HG03097 (cell line): ENCODE measurements around the gene SEMA3F.

ENCODE experiments used
- ATAC-seq: cut with Tn5 transposase; IDR thresholded peaks from one replicate; pipeline ENCODE4 v1.9.1; 2021; ENCODE audit not compliant: unreplicated experiment, low FRiP score

The SEMA3F gene

DNA sequence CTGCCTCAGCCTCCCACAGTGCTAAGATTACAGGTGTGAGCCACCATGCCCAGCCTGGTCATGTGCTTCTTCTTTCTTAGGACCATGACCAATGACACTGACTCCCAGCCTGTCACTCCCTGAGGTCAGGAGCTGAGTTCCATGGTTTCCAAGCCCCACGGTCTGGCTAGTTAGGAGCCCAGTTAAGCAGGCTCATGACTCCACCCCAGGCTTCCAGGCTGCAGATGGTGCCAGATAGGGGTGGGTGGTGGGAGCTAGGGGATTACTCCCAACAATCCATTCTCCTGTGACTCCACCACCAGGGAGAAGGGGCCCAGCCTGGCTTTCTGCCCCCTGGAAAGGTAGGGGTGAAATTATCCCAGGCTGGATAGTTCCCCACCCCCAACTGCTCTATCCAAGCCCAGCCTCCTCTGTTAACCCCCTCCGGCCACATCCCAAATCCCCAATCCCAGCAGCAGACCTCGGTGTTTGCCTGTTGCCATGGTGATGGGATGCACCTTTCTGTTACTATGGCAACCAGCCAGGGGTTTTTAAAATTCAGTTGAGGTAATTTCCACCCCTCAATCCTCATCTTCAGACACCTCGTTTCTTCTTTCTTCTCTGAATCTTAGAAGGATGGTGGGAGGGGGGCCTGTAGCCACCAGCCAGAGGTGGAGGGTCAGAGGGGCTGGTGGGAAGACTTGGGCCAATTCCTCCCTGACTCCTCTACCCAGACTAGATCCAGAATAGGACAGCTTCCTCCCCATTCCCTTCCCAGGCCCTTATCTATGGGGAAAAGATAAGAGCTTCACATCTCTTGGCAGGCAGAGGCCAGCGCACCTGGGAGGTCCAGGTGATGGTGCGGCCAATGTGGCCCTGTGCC lies 22.5 kb upstream of the SEMA3F start:
- no peak for ATAC-seq

- ATAC-seq = no peak
Observed at GRCh38 chr3:50133283-50133615, 21.9 kb upstream of the SEMA3F start.

DNA sequence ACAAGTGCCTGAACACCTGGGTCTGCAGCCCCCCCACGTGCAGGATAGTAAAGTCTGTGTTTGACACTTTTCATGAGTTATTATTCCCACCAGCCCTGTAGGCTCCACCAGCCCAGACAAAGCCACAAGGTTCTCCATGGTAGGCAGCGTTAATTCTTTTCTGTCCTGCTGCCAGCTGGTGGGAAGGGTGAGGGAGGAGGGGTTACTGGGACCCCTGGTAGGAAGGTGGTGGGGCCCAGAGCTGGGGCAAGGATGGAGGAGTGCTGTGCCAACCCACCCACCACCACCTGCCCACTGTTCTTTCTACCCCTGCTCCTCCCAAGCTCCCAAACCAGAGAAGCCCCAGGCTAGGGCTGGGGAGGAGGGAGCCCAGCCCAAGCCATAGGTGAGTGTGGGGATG lies 20.8 kb upstream of the SEMA3F start:
- ATAC-seq = no peak

DNA sequence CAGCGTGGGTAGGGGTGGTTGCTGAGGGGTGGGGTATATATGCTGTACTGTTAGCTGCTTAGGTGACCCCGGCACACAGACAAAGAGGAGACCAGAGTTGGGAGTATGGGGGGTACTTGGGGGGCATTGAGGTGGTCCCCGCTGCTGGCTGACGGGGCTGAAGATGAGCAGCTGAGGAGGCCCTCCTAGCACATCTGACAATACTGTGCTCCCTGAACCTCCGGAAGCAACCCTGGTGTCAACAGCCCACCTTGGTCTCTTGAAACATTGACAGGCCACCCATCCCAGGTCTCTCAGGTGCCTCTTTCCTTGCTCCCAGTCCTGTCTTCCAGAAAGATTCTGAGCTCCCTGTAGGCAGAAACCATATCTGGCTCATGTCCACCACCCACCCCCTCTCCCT lies 19.2 kb upstream of the SEMA3F start:
- ATAC-seq = no peak

DNA sequence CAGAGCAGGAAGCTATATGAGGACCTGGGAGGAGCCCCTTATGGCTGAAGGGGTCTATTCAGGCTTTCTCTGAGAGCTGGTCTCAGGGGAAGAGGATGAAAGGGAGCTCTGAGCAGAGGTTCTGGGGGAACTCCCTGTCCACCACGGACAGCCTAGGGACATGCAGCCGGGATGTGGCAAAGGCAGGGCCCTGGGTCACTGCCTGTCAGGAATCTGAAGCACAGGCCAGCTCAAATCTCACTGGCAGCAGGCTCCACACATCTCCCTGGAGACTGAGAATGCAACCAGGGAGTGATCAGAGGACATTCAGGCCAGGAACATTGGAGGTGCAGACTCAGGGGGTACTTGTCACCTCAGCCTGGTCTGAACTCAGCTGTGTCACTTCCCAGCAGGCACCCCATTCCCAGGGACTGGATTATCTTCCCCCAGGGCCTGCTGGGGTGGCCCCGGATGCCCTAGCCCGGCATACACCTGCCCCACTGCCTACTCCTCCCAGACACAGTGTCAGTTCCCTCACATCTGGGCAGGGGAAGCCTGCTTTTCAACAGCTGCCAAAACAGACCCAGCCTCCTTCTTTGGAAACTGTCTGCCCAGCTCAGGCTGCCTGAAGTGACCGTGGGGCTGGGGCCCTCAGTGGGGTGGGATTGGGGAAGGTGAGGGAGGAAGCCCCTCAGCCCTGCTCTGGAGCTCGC lies 18.3 kb upstream of the SEMA3F start:
- no peak for ATAC-seq

DNA sequence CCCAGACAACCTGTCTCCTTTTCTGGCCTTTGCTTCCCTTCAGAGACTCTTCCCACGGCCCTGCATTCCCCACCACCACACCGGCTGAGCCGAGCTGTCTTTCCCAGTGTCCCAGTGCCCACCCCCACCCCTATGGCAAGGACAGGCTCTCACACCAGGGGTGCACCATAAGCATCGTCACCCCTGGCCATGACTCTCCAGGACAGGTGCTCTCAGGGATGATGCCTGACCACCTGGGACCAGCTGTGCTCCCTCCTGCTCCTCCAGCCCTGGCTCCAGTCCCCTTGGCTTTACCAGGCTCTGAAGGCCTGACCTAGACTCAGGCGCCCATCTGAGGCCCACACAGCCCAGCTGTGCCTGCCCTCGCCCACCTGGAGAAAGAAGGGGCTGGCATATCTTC lies 17.6 kb upstream of the SEMA3F start:
- ATAC-seq = no peak

GRCh38 chr3:50138266-50139200 lies 16.6 kb upstream of the SEMA3F start:
- no peak for ATAC-seq

DNA sequence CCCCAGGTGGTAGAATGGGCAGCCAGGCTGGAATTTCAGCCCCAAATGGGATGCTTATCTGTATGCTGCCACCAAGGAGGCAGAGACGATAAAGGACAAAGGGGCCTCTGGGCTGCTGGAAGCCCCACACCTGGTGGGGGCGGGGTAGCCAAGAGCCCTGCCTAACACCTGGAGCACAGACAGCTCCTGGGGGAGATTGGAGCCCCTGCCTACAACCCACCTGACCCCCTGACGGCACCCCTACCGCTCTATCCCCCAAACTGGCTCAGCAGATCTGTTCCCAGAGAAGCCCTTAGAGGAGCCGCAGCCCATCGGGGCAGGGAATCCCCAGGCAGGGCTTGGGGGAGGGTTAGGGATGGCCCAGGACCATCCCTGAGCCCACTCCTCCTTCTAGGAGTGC lies 15.8 kb upstream of the SEMA3F start:
- no peak for ATAC-seq

DNA sequence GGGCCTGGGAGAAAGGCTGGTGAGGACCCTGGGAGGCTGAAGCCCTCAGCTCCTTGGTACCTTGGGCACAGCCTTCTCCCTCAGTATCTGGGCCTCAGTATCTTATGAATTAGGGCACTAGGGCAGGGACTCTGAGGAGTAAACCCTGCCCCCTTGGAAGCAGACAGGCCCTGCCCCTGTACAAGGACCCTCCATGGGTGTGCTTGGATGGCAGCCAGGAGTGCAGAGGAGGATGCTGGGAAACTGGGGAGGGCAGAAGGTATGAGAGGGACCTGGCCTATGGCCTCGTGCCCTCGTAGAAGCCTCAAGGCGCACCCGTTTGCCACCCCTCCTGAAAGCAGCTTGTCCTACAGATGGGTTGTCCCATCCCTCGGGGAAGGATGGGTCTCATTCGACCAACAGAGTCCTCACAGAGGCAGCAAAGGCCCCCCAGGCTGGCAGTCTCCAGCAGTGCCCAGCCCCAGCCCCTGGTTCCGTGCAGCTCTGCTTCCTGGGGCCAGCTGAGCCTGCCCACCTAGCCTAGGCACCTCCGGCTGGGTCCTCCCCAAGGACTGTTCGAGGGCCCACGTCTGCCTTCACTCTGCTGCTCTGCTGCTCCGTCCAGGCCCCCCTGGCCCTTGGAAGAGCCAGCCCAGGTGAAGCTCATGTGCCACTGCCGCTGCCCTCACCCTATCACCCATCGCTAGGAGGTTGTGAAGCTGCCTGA lies 15.3 kb upstream of the SEMA3F start:
- ATAC-seq = no peak

GRCh38 chr3:50140990-50141389 lies 14.1 kb upstream of the SEMA3F start:
- ATAC-seq = no peak

DNA sequence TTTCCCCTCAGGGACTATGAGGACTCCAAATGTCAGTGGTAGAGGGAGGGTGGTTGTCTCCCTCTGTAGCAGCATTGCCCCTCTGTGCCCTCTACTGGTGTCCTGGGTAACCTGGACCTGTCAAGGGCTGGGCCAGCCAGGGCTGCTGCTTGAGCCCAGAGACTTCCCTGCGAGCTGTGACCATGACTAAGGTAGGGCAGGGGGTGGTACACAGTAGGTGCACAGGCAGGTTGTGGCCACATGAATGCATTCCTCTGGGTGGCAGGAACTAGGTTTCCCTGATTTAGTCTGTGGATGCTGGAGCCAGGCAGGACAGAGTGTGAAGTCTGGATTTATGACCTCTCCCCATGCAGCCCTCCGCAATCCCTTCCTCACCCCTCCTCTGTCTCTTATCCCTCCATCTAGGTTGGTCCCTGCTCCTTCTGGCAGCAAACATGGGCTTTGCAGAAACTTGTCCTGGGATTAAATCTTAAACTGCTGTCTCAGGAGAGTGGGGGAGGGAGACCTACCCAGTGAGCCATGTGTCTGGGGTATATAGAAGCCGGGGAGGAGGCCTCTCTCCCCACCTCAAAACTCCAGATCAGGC lies 8.7 kb upstream of the SEMA3F start:
- ATAC-seq = no peak

DNA sequence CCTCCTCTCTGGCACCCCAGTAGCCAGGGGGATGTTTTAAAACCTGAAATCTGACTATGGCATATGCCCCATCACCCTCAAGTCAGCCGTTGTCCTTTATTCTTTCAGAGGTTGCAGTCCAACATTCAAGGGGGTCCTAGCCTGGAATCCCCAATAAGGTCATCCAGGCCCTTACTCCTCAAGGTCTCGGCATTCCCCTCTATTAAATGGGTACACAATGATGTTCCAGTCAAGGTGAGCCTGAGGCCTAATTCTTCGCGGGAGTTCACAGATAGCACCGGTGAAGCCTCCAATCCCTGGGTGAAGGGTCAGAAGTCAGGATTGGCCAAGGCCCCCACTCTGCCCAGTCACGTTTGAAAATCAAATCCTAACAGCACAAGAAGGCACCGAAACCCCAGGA lies 8.1 kb upstream of the SEMA3F start:
- no peak for ATAC-seq

DNA sequence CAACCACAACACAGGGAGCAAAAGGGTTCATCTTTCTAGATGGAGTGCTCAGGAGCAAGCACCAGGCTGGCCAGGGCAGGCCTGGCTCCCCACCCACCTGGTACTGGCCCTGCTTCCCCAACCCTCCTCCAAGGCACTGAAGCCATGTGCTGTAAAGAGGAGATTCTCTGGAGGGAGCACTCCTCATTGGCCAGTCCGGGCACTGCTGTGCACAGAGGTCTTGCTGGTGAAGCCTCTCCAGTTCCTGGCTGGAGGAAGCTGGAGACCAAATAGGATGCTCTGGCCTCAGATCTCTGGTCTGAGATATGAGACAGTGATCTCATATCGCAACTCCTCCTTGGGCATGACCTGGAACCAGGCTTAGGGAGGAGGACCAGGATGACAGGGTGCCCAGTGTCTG lies 7.7 kb upstream of the SEMA3F start:
- ATAC-seq = no peak

DNA sequence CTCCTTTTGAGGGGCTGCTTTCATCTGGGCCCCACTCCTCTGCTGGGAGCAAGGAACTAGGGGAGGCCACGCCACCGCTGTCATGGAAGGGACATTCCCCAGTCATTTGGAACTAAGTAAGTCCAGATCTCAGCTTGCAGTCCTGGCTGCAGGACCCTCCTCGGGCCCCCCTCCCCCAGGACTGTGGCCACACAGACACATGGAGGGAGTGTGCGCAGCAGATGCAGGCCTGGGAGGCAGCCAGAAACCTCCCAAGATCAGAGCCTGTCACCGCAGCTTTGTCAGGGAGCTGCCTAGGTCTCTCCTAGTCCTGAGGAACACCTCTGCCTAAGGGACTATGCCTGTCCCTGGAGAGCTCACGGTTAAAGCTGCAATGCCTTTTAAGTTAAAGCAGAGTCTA lies 7.3 kb upstream of the SEMA3F start:
- ATAC-seq = no peak

DNA sequence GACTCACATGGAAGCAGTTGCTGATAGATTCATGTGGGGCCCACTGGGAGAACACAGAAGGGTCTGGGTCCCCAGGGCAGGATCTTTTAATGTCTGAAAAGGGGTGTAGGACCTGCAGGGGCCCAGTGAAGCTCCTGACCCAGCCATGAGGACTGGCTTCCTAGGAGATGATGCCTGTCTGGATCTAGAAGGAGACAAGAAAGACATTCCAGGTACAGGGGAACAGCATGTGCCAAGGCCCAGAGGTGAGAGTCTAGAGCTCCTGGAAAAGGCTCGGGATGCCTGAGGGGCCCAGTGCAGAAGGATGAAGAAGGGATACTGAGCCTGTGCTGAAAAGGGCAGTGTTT lies 4.7 kb upstream of the SEMA3F start:
- no peak for ATAC-seq

- ATAC-seq = no peak
Observed at GRCh38 chr3:50150863-50151686, 4.0 kb upstream of the SEMA3F start.

DNA sequence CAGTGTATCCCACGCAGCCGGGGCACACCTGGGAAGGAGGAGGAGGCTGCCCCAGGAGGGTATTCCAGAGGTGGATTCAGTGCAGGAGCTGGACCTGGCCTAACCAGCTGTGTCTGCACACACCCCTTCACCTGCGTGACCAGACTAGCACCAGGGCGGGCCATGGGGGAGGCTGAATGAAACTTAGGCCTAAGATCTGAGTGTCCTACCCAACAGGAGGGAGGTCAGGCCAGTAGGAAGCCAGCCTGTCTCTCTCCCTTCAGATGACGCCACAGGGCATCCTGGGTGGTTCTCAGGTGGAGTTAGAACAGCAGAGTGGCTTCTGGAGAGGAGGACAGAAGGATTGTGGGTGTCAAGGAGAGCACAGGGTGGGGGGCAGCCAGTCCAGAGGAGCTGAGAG lies 3.4 kb upstream of the SEMA3F start:
- ATAC-seq = no peak

DNA sequence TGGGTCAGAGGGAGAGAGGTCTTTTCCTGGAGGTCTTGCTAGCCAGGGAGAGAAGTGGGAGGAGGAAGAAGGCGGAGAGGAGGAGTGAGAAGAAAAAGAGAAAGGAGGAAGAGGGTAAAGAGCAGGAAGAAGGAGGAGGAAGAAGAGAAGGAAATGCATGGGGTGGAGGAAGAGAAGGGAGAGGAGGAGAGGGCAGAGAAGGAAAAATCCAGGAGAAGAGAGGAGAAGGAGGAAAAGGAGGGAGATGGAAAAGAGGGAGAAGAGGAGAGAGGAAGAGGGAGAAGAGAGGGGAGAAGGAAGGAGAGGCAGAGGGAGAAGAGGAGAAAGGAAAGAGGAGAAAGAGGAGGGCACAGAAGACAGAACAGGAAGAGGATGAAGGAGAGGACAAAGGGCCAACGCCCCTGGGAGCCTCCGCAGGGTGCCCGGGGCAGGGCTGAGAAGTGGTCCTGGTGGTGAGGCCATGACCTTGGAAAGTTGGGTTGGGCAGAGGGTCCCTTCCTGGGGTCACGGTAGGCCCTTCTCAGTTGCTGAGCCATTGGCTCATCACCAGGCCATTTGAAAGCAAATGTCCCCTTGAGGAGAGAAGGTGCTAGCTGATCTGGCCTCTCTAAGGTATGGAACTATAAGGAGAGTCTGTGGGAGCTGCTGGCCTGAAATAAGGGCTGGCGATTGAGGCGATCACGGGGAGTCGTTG lies 1.2 kb upstream of the SEMA3F start:
- ATAC-seq = no peak

- no peak for ATAC-seq
Observed at GRCh38 chr3:50154476-50154839, 666 bp upstream of the SEMA3F start.
